Measurements from ENCODE around the gene LHX6.

The LHX6 gene

DNA sequence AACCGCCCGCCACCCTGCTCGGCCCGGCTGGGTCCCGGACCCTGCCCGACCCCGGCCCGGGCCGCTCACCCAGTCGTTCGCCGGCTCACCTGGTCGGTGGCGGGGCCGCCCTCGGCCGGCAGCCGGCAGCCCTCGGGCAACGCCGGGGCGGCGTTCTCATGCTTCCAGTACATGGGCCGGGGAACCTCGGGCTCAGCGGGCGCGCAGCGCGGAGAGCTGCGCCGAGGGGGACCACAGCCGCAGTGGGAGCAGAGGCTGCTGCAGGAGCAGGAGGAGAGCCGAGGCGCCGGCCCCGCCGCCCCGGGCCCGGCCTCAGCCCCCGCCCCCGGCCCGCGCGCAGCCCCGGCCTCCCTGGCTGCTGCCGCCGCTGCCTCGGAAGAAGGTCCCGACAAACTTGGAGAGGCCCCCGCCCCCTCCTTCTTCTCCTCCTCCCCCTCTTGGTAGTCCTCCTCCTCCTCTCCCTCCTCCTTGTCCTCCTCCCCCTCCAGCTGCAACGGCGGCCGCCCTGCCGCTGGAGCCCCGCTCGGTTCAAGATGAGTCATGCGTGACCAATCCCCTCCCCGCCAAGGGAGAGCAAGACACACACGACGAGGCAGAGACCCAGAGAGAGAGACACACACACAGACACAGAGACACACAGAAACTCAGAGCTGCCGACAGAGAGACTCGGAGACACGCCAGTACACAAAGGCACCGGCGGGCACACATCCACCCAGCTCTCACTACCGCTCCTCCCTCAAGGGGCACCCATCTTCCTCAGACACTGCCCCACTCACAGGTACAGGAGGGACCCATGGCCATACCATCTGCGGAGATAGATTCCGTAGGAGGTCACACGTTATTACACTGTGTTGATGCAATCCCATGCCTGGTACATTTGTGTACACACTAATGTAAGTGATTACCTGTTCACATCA, at the start of gene LHX6:
TSS of gene LHX6 (minus strand) at position 390 of the 917 bp plus-strand sequence. CDS start at position 173, 217 bp downstream.
- H2AFZ ChIP-seq (ENCODE audit: low read length, unreplicated experiment), result no peak within 1 kb of the TSS
- H3K27me3 ChIP-seq (ENCODE audit: insufficient read depth, low read length), result peaks cover 50% of the 10 kb centered on the region
- peak within 1 kb of the TSS; percentile 74 for H3K4me3 ChIP-seq (ENCODE audit: low read depth, low read length)
- no peaks in the 10 kb centered on the region for H3K79me2 ChIP-seq (ENCODE audit: control insufficient read depth, insufficient read depth, low read length, unreplicated experiment)
- H3K36me3 ChIP-seq (ENCODE audit: insufficient read depth, low read length), result no peaks in the 10 kb centered on the region
- H3K4me1 ChIP-seq (ENCODE audit: control insufficient read depth, insufficient read depth, low read length, unreplicated experiment), result peaks cover 3% of the 10 kb centered on the region
- no peak within 1 kb of the TSS for H3K27ac ChIP-seq (ENCODE audit: low read depth, low read length)

DNA sequence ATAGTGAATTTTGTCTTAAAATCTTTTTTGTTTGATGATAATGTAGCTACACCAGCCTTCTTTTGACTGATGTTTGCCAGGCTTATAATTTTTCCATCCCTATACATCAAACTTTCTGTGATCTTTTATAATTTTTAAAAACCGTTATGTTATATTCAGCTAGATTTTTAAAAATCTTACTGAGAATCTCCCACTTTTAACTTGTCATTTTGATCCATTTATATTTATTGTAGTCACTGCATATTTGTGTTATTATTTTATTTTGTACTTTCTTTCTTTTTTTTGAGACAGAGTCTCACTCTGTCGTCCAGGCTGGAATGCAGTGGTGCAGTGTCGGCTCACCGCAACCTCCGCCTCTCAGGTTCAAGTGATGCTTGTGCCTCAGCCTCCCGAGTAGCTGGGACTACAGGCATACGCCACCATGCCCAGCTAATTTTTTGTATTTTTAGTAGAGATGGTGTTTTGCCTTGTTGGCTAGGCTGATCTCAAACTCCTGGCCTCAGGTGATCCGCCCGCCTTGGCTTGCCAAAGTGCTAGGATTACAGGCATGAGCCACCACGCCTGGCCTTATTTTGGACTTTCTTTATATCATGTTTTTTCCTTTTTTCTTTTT, 48.6 kb upstream of the LHX6 start:
- Histone ChIP-seq H2AFZ (ENCODE audit: low read length, unreplicated experiment) (no peak overlapping the region), H3K4me1 (ENCODE audit: control insufficient read depth, insufficient read depth, low read length, unreplicated experiment) (no peaks in the 10 kb centered on the region), H3K36me3 (ENCODE audit: insufficient read depth, low read length) (peaks cover 61% of the 10 kb centered on the region), H3K79me2 (ENCODE audit: control insufficient read depth, insufficient read depth, low read length, unreplicated experiment) (peaks cover 44% of the 10 kb centered on the region), H3K27me3 (ENCODE audit: insufficient read depth, low read length) (no peaks in the 10 kb centered on the region), H3K27ac (ENCODE audit: low read depth, low read length) (no peak overlapping the region), H3K4me3 (ENCODE audit: low read depth, low read length) (no peak overlapping the region)

DNA sequence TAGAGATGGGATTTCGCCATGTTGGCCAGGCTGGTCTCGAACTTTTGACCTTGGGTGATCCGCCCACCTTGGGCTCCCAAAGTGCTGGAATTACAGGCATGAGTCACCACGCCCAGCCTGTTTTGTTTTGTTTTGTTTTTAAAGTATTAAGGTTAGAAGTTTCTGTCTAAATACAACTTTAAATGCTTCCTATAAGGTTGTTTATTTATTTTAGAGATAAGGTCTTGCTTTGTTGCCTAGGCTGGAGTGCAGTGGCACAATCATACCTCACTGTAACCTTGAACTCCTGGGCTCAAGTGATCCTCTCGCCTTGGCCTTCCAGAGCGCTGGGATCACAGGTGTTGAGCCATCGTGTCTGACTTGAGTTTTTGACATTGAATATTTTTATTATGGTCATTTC, 47.3 kb upstream of the LHX6 start:
- Histone ChIP-seq H3K79me2 (ENCODE audit: control insufficient read depth, insufficient read depth, low read length, unreplicated experiment) (peaks cover 40% of the 10 kb centered on the region), H3K36me3 (ENCODE audit: insufficient read depth, low read length) (peaks cover 62% of the 10 kb centered on the region), H3K4me3 (ENCODE audit: low read depth, low read length) (no peak overlapping the region), H3K27ac (ENCODE audit: low read depth, low read length) (no peak overlapping the region), H3K4me1 (ENCODE audit: control insufficient read depth, insufficient read depth, low read length, unreplicated experiment) (no peaks in the 10 kb centered on the region), H2AFZ (ENCODE audit: low read length, unreplicated experiment) (no peak overlapping the region), H3K27me3 (ENCODE audit: insufficient read depth, low read length) (no peaks in the 10 kb centered on the region)

DNA sequence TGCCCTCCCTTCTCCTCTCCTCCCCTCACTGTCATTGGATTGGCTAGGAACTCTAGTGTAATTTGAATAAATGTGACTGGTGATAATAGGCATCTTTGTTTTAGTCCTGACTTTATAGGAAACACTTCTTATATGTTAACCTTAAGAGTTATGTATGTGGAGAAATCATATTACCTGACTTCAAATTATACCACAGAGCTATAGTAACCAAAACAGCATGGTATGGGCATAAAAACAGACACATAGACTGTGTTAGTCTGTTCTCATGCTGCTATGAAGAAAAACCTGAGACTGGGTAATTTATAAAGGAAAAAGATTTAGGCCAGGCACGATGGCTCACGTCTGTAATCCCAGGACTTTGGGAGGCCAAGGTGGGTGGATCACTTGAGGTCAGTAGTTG, 45.3 kb upstream of the LHX6 start:
- Histone ChIP-seq H3K4me3 (ENCODE audit: low read depth, low read length) (no peak overlapping the region), H3K4me1 (ENCODE audit: control insufficient read depth, insufficient read depth, low read length, unreplicated experiment) (no peaks in the 10 kb centered on the region), H3K36me3 (ENCODE audit: insufficient read depth, low read length) (peaks cover 58% of the 10 kb centered on the region)

DNA sequence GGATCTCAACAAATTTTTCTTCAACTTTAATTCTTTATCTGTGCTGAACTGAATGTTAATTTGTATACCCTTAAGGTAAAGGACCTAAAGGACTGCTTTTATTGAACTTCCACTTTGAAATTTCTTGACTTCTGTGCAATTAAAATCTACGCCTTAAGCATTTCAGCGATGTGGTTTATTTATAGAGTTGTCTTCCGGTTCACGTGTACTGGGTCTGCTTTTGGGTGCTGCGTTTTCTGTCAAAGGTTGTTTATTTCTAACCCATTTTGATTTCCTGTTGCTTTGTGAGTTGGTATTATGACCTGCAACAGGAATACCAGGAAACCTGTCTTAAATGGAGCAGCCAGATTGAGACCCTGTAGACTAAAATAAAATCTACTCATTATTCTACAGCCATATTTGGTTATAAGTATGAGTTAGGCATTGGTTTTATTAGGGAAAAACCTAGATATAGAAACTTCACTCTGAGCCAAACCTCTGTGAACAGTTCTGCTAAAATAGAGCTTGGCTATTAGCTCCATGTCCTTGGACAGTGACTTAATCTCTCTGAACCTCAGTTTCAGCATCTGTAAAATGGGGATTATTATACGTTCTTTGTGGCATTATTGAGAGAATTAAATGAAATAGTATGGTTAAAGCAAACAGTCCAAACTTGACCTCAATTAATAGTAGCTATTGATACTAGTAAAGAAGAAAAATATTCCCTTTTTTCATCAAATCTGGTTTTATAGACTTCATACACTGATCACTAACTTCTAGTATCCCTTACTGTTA, 39.5 kb upstream of the LHX6 start:
- Histone ChIP-seq H2AFZ (ENCODE audit: low read length, unreplicated experiment) (no peak overlapping the region), H3K4me1 (ENCODE audit: control insufficient read depth, insufficient read depth, low read length, unreplicated experiment) (peaks cover 13% of the 10 kb centered on the region), H3K79me2 (ENCODE audit: control insufficient read depth, insufficient read depth, low read length, unreplicated experiment) (peaks cover 63% of the 10 kb centered on the region), H3K27ac (ENCODE audit: low read depth, low read length) (no peak overlapping the region), H3K4me3 (ENCODE audit: low read depth, low read length) (no peak overlapping the region), H3K27me3 (ENCODE audit: insufficient read depth, low read length) (no peaks in the 10 kb centered on the region), H3K36me3 (ENCODE audit: insufficient read depth, low read length) (peaks cover 10% of the 10 kb centered on the region)

More for the DNA sequence above, 45.3 kb upstream of the LHX6 start:
- Histone ChIP-seq H3K79me2 (ENCODE audit: control insufficient read depth, insufficient read depth, low read length, unreplicated experiment) (peaks cover 49% of the 10 kb centered on the region), H2AFZ (ENCODE audit: low read length, unreplicated experiment) (no peak overlapping the region), H3K27me3 (ENCODE audit: insufficient read depth, low read length) (no peaks in the 10 kb centered on the region), H3K27ac (ENCODE audit: low read depth, low read length) (no peak overlapping the region)

DNA sequence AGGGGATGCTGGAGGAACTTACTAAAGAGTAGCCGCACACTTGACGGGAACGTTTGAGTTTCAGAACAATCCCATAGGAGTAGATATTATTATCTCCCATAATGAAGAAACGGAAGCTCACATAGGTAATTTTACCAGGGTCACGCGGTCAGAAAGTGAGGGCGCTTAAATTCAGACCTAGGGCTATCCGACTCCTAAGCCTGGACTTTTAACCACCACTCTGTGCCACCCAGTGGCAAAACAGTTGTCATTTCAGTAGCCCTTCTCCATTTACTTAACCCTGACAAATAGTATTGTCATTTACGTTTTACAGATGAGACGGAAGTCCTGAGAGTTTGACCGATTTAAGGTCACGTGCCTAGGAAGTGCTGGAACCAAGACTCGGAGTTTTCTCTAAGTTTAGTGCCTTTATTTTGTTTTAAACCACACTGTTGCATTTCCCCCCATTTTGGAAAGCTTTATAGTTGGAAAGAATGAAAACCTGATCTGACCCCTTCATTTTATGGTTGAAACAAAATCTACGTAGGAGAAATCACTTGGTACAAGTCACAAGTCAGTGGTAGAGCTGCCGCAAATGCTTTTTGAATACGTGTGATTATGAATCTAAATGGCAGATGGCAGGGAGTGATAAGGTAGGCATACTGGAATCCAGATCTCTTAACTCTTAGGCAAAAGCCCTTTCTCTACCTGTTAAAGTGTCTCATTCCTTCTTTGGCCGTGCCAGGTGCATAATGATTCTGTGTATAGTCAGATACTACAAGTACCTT, 36.6 kb upstream of the LHX6 start:
- Histone ChIP-seq H3K27ac (ENCODE audit: low read depth, low read length) (peak overlapping the region; percentile 86), H3K36me3 (ENCODE audit: insufficient read depth, low read length) (peaks cover 7% of the 10 kb centered on the region), H3K27me3 (ENCODE audit: insufficient read depth, low read length) (no peaks in the 10 kb centered on the region), H3K4me1 (ENCODE audit: control insufficient read depth, insufficient read depth, low read length, unreplicated experiment) (peaks cover 36% of the 10 kb centered on the region), H2AFZ (ENCODE audit: low read length, unreplicated experiment) (peak overlapping the region; percentile 68), H3K4me3 (ENCODE audit: low read depth, low read length) (peak overlapping the region; percentile 90), H3K79me2 (ENCODE audit: control insufficient read depth, insufficient read depth, low read length, unreplicated experiment) (peaks cover 75% of the 10 kb centered on the region)

DNA sequence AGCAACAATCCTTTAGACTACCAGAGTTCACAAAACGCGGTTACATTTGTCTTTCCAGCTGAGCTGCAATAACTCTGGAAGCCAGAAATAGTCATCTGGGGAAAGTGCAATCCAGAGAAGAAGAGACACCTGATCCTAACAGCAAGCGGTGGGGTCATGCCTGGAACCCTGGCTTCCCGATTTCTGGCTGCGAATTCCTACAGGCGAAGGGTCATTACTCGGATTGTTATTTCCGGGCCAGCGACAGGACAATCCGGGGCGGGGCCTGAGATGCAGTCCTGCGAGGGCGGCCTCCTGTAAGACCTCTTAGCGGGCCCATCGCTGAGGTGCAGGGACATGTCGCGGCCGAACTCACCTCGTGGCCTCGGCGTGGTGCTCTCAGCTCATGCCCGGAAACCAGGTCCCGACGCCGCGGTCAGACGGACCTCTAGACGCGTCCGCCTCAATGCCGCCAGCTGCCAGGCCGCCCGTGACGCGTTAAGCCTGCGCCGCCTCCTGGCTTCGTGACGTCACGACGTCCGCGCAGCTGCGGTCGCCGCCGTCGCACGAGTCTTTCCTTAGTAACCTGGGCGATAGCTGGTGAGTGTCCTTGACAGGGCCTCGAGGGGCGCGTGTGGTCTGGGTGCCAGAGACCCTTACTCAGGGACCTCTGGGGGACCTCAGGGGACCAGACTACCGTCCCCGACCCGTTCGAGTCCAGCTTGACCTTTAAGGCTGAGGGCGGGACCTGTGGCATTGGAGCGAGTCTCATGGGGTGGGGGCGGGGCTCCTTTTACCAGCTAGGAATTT, 35.8 kb upstream of the LHX6 start, which contains the start of the genes MRRF and RBM18:
TSS of gene MRRF (plus strand) at position 523 of the 789 bp plus-strand sequence. CDS start 6,010 bp downstream, outside the sequence.
TSS of gene RBM18 (minus strand) at position 481 of the 789 bp plus-strand sequence. CDS start 3,348 bp downstream, outside the sequence.
- H3K27me3 ChIP-seq (ENCODE audit: insufficient read depth, low read length), result no peaks in the 10 kb centered on the region
- peaks cover 8% of the 10 kb centered on the region for H3K36me3 ChIP-seq (ENCODE audit: insufficient read depth, low read length)
- peaks cover 36% of the 10 kb centered on the region for H3K4me1 ChIP-seq (ENCODE audit: control insufficient read depth, insufficient read depth, low read length, unreplicated experiment)
- peak within 1 kb of the TSS; percentile 86 for H3K27ac ChIP-seq (ENCODE audit: low read depth, low read length)
- H3K79me2 ChIP-seq (ENCODE audit: control insufficient read depth, insufficient read depth, low read length, unreplicated experiment), result peaks cover 70% of the 10 kb centered on the region
- peak within 1 kb of the TSS; percentile 91 for H2AFZ ChIP-seq (ENCODE audit: low read length, unreplicated experiment)
- peak within 1 kb of the TSS; percentile 90 for H3K4me3 ChIP-seq (ENCODE audit: low read depth, low read length)

DNA sequence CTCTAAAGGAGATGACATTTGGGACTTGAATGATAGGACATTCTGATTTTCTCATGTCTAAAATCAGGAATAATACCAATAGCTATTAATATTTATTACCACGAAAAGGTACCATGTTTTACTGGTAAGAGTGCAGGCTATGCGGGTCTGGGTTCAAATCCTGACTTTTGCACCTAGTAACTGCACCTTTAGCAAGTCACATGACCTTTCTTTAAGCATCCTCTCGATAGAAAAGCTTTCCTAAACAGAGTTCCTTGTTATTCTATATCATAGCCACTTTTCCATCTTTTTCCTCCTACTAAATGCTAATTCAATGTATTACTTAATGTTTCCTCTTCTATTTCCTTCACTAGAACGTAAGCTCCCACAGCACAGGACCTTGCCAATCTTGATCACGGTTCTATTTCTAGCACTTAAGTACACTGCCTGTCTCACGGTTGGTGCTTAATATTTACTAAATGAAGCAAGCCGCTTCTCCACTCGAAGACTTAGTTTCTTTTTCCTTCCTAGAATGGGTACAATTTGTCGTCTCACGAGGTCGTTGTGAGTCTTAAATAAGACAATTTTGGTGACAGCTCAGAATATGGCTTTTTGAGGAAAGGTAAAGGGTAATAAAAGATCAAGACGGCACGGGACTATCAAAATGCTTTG, 35.1 kb upstream of the LHX6 start:
- Histone ChIP-seq H3K36me3 (ENCODE audit: insufficient read depth, low read length) (peaks cover 15% of the 10 kb centered on the region), H3K4me1 (ENCODE audit: control insufficient read depth, insufficient read depth, low read length, unreplicated experiment) (peaks cover 36% of the 10 kb centered on the region), H3K4me3 (ENCODE audit: low read depth, low read length) (peak overlapping the region; percentile 90), H3K27me3 (ENCODE audit: insufficient read depth, low read length) (no peaks in the 10 kb centered on the region), H2AFZ (ENCODE audit: low read length, unreplicated experiment) (peak overlapping the region; percentile 91), H3K79me2 (ENCODE audit: control insufficient read depth, insufficient read depth, low read length, unreplicated experiment) (peaks cover 70% of the 10 kb centered on the region), H3K27ac (ENCODE audit: low read depth, low read length) (peak overlapping the region; percentile 86)

DNA sequence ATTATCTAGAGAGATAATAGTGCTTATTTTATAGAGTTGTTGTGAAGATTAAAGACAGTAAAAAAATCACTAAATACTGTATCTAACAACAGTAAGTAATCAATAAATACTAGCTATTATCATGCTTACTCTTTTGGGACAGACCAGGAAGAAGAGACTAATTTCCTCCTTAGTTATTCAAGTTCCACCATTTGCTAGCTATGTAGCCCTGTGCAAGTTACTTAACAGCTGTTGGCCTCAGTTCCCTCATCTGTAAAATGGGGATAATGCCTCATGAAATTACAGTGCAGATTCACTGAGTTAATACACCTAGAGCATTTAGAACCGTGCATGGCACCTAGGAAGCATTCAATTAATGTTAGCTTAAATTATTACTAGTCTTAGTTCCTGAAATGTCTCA, 33.3 kb upstream of the LHX6 start:
- H3K4me1 ChIP-seq (ENCODE audit: control insufficient read depth, insufficient read depth, low read length, unreplicated experiment), result peaks cover 36% of the 10 kb centered on the region
- H3K4me3 ChIP-seq (ENCODE audit: low read depth, low read length), result no peak overlapping the region
- H3K27ac ChIP-seq (ENCODE audit: low read depth, low read length), result peak overlapping the region; percentile 14; the same call in 1 of the 2 replicates
- no peaks in the 10 kb centered on the region for H3K27me3 ChIP-seq (ENCODE audit: insufficient read depth, low read length)
- peaks cover 62% of the 10 kb centered on the region for H3K79me2 ChIP-seq (ENCODE audit: control insufficient read depth, insufficient read depth, low read length, unreplicated experiment)
- H2AFZ ChIP-seq (ENCODE audit: low read length, unreplicated experiment), result no peak overlapping the region
- peaks cover 21% of the 10 kb centered on the region for H3K36me3 ChIP-seq (ENCODE audit: insufficient read depth, low read length)
